Hypothalamus (tissue), 51 donors: ENCODE results near the gene TKTL2.
"Not testable (repeated sequence)": the region's sequence is repeated elsewhere in the genome, so short reads cannot be mapped to it uniquely, and the experiment has no call there.

Source experiments
- DNase-seq, 51 donors: peaks; one replicate each; lab custom pipeline; 2025; lab: John Stamatoyannopoulos, UW

The TKTL2 gene

GRCh38 chr4:163448540-163449203 lies 24.9 kb downstream of the TKTL2 start:
- DNase-seq = no peak

DNA sequence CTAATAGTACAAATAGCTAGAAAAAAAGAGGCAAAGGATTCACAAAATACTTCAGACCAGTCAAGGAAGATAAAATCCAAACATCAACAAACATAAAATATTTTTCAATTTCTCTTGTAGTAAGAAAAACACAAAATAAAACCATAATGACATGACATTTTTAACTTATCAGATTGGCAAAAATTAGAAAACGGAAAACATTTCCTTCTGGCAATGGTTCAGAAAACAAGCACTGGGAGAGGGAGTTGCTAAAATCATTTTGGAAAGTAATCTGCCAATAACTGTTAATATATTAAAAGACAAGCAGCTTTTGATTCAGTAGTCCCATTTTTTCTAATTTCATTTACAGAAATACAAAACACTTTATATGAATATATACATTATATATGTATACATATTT lies 26.1 kb downstream of the TKTL2 start:
- DNase-seq = no peak

DNA sequence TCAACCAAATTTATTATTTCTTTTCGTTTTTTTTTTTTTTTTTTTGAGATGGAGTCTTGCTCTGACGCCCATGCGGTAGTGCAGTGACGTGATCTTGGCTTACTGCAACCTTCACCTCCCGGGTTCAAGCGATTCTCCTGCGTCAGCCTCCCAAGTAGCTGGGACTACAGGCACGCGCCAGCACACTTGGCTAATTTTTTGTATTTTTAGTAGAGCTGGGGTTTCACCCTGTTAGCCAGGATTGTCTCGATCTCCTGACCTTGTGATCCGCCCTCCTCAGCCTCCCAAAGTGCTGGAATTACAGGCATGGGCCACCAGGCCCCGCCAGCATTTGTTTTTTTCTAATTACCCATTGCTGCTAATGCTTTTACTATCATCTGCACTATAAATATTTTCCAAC lies 26.5 kb downstream of the TKTL2 start:
- DNase-seq = not testable (repeated sequence)

DNA sequence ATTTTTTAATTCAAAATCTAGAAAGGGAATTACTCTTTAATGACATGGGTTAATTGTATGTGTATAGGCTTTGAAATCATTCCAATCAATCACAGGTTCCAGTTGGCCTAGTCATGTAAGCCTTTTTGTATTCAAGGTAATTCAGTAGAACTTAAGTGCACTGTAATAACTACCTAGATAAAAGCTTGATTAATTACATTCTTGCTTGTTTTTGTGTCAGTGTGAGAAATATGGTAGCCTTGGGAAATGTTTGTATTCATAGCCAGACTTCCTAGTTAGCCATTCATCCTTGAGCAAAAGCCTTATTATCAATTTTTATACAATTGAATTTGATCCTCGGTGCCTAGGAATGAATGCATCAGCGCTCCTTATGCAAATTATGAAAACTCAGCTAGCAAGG lies 33.5 kb downstream of the TKTL2 start:
- DNase-seq = no peak
